Iris pigment epithelial cell (primary cell): ENCODE measurements around the gene INSYN2B.

Experiments
- DNase-seq: peaks from one replicate; pipeline ENCODE4 v3.0.0-alpha.2; 2011; ENCODE audit warnings: low read depth

The INSYN2B gene

DNA sequence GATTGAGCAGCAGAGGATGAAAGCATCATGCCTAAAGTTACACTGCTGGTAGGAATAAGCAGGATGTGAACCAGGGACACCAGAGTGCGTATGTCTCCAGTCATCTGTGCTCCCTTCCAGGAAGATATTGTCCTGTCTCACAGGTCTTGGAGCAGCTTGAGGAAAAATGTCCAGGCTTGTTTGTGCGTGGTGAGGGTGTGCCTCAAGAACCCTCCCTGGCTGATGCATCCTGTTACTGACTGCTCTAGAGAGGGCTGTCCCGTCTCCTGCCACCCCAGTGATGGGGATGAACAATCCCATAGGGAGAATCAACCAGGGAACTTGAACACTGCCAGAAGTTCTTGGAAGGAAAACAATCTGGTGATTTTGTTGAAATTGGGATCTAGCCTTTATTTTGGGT is 132.0 kb downstream of the INSYN2B start:
- DNase-seq = no peak

GRCh38 chr5:169847519-169847918 is 132.8 kb downstream of the INSYN2B start:
- no peak for DNase-seq

DNA sequence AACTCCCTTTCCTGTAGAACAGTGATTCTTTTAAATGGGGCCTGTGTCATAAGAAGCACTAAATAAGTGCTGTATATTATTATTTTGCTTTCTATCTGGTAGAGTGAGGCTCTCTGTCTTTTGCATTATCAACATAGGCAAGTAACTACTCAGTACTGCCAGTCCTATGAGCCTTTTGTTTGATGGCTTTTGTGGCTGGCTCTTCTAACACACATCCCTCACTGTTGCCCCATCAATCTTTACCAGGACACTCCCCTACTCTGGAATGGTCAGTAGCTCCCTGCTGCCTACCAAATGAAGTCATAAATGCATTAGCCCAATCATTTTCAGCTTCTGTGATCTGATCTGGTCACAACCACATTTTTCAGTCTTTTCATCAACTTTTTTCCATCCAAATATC is 137.6 kb downstream of the INSYN2B start:
- no peak for DNase-seq

- no peak for DNase-seq
Observed at GRCh38 chr5:169840405-169840804, 139.9 kb downstream of the INSYN2B start.

DNA sequence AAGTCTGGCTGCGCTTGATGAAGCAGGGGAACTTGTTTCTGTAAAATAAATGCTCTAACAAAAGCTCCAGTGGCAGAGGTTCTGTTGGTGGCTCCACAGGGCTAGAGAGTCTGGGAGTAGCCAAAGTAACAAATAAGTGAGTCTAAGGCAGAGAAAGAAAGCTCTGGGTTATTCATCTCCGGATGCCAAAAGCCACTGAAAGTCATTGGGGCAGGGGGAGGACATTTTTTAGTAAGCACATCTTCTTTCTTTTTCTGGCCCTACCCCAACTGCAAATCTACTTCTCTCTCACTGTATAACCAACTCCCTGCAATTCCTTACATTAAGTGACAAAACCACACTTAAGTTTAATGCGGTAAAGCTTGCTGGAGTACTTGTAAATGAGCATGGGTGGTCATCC is 141.6 kb downstream of the INSYN2B start:
- no peak for DNase-seq

DNA sequence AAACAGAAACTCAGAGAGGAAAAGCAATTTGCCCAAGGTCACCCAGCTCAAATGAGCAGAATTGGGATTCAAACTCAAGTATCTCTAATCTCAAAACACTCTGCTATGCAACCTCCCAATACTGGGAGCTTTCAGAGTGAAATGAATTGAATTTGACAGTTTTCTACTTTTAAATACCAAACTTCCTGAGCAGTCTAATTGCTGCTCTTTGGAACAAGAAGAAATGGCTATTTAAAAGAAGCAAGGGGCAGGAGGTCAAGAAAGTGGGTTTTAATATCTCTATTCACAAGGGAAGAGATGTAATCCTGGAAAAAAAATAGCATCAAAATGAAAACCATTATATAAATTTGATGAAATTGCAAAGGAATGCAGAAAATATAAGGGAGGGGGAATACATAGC is 142.6 kb downstream of the INSYN2B start:
- no peak for DNase-seq

GRCh38 chr5:169836835-169837536 is 143.3 kb downstream of the INSYN2B start:
- no peak for DNase-seq

DNA sequence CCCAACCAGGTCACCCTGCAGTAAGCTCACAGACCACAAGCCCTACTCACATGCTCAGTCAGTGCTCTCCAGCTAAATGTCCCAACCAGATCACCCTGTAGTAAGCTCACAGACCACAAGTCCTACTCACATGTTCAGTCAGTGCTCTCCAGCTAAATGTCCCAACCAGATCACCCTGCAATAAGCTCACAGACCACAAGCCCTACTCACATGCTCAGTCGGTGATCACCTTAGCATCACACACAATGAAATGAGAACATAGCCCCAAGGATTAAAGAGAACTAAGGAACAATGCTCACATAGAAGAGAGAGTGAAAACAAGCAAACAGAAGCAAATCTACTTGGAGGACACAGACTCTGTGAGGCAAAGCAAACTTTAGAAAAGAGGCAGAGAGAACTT is 145.8 kb downstream of the INSYN2B start:
- peak; percentile 26 for DNase-seq

- peak; percentile 79 for DNase-seq
Observed at GRCh38 chr5:169833681-169834292, 146.5 kb downstream of the INSYN2B start.

DNA sequence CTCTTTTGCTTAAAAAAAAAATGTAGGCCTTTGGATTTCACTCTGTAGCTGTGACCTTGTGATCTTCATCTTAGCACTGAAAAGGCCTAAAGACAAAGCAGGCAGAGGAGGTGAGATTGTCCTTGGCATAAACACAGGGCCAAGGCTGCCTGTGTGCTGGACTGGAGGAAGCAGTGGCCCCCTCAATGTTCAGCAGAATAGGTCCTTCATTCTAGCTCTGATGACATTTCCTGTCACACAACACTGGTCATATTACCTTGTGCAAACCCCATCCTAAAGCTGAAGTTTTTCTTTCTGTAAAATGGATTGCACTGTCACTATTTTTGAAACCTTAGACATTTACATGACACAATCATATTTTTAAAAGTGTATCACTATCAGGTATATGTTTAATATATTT is 147.4 kb downstream of the INSYN2B start:
- DNase-seq = no peak

- no peak for DNase-seq
Observed at GRCh38 chr5:169832304-169832703, 148.0 kb downstream of the INSYN2B start.

GRCh38 chr5:169831331-169831730 is 149.0 kb downstream of the INSYN2B start:
- no peak for DNase-seq

- DNase-seq = no peak
Observed at GRCh38 chr5:169828385-169828784, 151.9 kb downstream of the INSYN2B start.

DNA sequence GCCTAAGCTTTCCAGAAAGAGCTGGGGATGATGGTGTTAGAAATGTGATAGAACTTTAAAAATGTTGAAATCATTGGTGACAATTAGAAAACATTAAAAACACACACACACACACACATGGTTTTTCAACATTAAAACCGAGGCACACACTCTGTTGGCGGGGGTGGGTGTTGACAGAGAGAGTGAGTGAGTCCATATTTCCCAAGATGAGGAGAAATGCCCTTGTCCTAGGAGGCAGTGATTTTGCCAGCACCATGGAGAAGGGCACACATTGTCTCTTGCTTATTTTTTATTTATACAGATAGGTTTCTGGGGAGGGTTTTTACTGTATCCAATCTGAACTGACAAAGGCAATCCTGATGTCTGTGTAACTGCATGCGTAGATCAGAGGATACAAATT is 152.5 kb downstream of the INSYN2B start:
- no peak for DNase-seq

- DNase-seq = peak; percentile 33
Observed at GRCh38 chr5:169826618-169827017, 153.7 kb downstream of the INSYN2B start.

DNA sequence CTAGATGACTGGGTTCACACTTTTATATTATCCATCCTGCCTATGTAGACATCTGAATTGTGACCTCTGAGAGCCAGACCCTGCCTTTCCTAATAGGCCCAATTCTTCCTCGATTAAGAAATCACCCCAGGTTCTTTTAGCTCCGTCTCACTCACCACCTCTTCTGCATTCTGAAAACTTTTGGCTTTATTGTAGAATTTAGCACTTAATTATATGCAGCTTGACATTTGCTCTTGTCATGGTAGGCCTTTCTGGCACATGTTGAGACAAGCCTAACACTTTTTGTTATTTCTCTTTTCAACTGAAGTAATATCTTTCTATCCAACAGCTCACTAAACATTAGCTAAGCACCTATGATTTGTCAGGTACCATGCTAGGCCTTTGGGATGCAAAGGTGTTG is 163.3 kb downstream of the INSYN2B start:
- no peak for DNase-seq

GRCh38 chr5:169814522-169814921 is 165.8 kb downstream of the INSYN2B start:
- DNase-seq = peak; percentile 71
